HL-60 (cell line): ENCODE results near the gene ANKFN1.

ENCODE experiments used
- CTCF ChIP-seq: IDR thresholded peaks from one replicate; pipeline ENCODE4 v1.5.1; 2011; ENCODE audit warnings: low read length, control low read depth, inconsistent platforms; ENCODE audit not compliant: insufficient read depth
- GABPA ChIP-seq: IDR thresholded peaks from 2 replicates; pipeline ENCODE4 v1.6.1; 2012; ENCODE audit warnings: low read depth
- POLR2AphosphoS5 ChIP-seq: IDR thresholded peaks from 2 replicates; pipeline ENCODE4 v1.6.1; 2012; ENCODE audit warnings: low read depth
- REST ChIP-seq: IDR thresholded peaks from 2 replicates; pipeline ENCODE4 v1.6.1; 2012; ENCODE audit warnings: low read depth; ENCODE audit not compliant: insufficient replicate concordance

GRCh38 chr17:56543280-56543679 is 390.0 kb downstream of the ANKFN1 start:
- TF ChIP-seq CTCF (no peak), REST (peak; percentile 10), POLR2AphosphoS5 (no peak), GABPA (no peak)
